Measurements from ENCODE around the gene IL1RL1. TPM values are rescaled to one million over a fixed set of nuclear protein-coding genes. Genes with fewer than 3 reads are reported as not detected.

IL1RL1 gene
- total RNA-seq, 2 donors from 2014 or later = 15.8 to 16.2 TPM

DNA sequence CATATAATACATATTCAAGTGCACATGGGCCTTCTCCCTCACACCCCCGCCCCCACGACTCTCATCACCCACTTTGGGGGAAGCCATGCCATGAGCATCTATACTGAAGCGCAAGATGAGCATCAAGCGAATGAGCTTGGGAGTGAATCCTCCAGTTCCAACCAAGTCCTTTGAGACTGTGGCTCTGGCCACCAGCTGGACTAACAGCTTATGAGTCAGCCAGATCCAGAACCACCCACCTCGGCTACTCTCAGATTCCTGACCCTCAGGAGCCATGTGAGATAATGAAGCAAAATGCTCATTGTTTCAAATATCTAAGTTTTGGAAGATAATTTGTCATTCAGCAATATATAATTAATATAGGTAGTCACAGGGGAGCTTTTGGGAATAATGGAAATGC, 22.2 kb upstream of the IL1RL1 start:
- intact Hi-C loops (cut with DNase I) = no loop called here
- DNase-seq (ENCODE audit: low spot score) = no peak

DNA sequence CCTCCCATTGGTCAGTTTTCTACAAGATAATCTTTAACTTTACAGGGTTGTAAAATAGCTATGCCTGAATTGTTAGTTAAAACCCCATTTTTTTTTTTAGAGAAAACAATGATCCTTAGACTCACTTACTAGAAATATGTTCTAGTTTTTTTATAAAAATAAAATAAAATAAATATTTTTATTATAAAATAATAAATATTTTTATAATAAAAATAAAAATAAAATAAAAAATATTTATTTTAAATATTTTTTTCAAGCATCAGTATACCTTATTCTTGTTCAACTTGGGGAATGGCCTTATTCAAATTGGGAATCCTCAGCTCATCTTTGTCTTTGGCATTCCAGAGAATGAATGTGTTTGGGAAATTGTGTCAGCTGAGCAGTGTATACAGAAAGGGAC, 20.8 kb upstream of the IL1RL1 start:
- intact Hi-C loops (cut with DNase I) = no loop called here
- no peak for DNase-seq (ENCODE audit: low spot score)

DNA sequence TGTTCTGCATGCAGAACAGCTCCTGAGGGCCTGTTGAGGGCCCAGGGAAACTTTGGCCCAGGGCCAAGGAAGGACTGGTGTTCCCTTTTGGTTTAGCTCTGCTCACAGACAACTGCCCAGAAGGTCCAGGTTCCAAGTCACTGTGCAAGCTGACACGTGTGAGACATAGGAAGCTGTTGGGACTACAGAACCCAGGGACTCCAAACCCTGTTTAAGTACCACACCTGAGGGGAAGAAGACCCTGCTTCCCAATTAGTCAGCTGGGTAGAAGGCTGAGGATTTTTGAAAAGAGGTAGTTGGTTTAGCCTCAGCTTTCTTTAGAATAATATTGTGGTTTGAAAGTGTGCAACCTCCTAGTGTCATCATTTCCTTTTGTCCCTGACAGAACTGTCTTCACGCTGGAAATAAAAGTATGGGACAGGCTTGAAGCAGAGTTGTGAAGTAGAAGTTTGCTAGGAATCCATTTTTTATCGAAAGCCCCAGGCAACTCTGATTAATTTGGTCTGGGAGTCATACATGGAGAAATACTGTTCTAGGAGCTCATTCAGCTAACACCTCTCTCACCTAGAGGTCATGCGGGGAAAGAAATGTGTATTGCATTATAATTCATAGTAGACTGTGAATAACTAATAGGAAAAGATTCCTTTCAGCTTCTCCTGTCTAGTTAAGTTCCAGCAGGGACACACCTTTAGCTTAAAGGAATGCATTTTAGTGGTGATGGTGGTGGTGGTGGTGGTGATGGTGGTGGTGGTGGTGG, 19.9 kb upstream of the IL1RL1 start:
- intact Hi-C loops (cut with DNase I) = no loop called here
- no peak for DNase-seq (ENCODE audit: low spot score)

DNA sequence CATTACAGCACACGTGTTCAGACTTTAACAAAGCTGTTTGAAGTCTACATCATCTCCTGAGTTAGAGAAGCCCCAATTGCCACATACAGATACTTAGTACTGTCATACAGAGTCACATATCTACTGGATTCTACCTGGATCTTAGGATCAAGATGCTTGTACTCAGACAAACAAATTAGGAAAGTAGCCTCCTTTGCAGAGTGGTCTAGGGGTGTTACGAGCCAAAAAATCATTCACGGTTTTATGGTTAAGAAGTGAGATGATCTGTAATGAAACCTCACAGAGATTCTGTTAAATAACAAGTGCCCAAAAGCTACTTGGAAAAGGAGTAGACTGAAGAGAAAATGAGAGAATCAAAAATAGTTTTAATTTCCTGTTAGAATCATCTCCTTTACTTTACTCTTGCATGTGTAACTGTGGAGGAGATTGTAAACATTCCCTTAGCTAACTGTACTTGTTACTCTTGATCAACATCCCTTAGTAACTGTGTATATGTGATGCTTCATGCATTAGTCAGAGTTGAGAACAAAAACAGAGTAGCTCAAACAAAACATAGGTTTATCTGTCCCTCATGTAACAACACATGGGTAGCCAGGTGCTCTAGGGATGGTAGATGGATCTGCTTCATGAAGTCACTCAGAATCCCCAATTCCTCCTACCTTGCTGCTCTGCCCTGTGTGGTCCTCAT, 16.4 kb upstream of the IL1RL1 start:
- intact Hi-C loops (cut with DNase I) = no loop called here

DNA sequence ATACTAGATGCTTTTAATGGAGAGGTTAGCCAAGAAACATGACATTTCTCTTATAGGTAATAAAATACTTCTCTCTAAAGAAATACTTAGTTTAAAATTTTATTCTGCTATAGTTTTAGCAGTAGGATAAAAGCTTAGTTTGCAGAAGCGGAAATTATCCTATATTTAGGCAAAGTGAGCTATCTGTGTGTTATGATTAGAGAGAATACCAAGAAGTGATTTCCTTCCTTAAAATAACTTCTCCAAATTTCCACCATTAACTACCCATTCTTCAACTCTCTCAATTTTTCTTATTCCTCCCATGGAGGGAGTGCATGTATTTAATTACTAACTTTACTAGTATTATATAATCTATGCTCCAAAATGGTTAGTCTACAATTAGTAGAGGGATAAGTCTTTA, 15.8 kb upstream of the IL1RL1 start:
- no peak for DNase-seq (ENCODE audit: low spot score)
- intact Hi-C loops (cut with DNase I) = no loop called here

More for the DNA sequence above, 16.4 kb upstream of the IL1RL1 start:
- DNase-seq (ENCODE audit: low spot score) = no peak

DNA sequence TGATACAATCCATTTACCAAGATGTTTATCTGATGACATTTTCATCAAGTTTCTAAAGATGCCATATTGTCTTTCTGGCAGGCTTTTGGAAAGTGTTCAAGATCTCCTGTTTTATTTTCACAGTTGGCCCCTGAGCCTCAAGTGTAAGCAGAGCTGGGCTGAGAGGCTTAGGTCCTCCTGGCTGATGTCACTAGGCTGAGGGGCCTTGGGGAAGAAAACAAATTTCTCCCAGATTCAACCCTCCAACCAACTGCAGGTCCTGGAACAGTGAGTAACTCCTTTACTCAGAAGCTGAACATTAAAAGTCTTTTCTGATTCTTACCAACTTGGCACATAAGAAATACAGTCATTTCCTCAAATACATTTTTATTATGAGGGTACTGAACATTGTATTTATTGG, 14.9 kb upstream of the IL1RL1 start:
- intact Hi-C loops (cut with DNase I) = loop anchor here in 1 of 2 donors (2.0 kb wide), 1 partner anchor 78 kb away; no protein-coding TSS in a partner anchor
- no peak for DNase-seq (ENCODE audit: low spot score)

DNA sequence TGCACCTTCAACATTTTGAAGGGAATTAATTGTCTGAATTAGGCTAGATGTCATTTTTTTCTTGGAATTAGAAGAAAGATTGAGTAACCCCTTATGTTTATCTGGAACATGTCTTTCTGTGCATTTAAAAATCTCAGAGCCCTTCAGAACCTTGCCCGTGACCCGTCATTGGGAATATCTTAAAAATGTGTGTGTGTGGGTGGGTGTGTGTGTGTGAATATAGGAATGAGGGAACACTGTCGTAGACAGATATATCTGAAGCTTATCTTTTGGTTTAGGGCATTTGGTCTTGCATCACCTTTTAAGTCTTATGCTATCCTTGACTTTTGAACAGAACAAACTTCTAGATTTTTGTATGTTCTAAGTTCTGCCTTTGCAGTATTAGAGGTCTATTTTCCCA, 13.5 kb upstream of the IL1RL1 start:
- DNase-seq (ENCODE audit: low spot score) = no peak
- intact Hi-C loops (cut with DNase I) = loop anchor here in 1 of 2 donors (2.0 kb wide), 1 partner anchor 77 kb away; no protein-coding TSS in a partner anchor

DNA sequence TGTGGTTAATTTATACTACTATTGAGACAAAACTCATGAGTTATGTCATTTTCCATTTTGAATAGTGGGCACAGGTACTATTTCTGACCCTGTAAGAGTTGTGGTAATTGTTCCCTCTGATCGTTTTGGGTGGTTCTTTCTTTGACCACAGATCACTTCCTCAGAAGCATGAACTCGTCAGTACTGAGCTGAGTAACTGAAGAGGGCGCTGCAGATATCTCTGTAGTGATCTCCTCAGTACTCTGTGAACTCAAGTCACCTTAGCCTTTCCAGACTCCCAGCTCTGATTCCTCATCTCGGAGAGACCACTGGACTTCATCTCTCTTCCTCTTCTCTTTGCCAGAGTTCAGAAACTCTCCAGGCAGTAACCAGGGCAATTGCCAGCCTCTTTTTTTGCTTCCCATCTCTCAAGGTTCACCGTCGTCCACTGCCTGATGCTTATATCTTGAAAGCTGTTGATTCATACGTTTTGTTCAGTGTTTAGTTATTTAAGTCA, 9.4 kb upstream of the IL1RL1 start:
- no peak for DNase-seq (ENCODE audit: low spot score)
- intact Hi-C loops (cut with DNase I) = no loop called here

DNA sequence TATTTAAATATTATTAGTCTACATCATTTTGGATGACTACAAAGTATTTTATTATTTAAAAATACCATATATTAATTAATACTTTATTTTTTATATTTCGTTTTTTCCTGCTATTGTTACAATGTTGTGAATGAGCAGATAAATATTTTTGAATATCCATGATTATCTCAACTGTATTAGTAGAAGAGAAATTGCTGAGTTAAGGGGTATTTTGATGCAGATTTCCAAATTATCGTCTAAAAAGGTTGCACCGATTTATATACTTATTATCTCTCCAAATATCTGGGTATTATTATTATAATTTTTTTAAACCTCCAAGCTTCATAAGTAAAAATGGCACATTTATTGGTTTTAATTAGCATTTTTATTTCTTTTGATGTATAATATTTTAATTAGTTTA, 8.9 kb upstream of the IL1RL1 start:
- intact Hi-C loops (cut with DNase I) = no loop called here
- no peak for DNase-seq (ENCODE audit: low spot score)

DNA sequence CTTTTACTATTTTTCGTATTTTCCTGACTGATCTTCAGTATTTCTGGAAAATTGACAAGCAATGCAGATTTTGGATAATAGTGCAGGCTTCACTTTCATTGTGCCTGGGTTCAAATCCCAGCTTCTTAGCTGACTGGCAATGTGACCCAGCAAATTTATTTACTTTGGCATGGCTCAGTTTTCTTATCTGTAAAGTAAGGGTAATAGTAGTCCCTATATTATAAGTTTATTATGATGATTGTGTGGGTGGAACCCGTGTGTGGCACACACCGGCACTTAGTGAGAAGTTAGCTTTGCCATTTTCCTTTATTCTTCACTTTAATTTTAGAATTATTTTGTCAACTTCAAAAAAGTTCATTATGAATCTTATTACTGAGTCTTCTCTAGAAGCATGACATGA, 7.8 kb upstream of the IL1RL1 start:
- intact Hi-C loops (cut with DNase I) = no loop called here
- DNase-seq (ENCODE audit: low spot score) = no peak

DNA sequence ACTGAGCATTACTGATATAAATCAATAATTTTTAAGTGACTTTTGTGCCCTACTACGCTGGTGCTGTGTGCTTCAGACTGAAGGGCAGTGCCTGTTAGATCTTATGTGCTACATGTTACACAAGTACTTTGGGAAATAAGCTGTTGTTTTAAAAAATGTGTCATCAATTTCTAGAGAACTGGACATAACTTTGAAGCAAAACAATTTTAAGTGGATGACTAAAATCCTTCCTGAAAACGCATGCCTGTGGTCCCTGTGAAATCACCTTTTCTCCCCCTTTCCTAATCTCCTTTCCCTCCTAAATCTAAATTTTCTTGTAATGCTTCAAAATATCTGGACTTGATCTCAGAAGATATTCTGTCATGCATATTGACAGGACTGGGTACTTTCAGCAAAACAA, 7.1 kb upstream of the IL1RL1 start:
- DNase-seq (ENCODE audit: low spot score) = no peak

DNA sequence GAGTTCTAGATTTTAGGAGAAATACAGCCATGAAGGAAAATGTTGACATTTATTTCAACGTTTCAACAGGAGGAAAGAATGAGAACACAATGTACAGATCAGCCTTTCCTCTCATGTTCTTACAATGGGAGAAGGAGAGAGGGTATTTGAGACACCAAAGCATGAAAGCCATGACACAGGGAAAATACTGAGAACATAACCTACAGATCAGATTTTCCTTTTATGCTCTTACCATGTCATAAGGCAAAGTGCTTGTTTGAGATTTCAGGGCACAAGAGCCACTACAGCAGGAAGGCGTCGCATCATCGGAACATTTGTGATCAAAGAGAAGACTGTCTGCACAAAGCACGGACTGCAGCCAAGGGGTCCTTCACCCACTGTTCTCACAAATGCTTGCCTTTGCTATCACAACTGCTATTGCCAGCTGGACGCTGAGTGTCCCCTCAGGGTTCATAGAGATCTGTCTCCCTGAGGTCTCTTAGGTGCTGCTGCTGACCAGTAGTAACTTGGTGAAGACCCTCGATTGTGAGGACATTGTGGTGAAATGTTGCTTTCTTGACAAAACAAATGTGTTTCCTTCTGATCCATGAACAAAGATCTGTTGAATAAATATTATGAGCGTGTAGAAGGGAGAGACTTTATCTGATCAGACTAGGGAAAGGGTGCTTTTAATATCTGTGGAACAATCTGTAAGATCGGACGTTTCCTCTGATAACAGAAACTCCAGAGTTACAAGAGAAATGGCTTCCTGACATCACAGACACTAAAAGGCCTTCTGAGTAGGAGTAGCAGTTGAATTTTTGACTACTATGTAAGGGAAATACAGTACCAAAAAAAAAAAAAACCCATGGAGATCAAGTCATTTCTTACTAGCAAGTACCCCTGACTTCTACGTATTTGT, 6.4 kb upstream of the IL1RL1 start:
- no peak for DNase-seq (ENCODE audit: low spot score)
- intact Hi-C loops (cut with DNase I) = no loop called here

More for the DNA sequence above, 7.1 kb upstream of the IL1RL1 start:
- intact Hi-C loops (cut with DNase I) = no loop called here

DNA sequence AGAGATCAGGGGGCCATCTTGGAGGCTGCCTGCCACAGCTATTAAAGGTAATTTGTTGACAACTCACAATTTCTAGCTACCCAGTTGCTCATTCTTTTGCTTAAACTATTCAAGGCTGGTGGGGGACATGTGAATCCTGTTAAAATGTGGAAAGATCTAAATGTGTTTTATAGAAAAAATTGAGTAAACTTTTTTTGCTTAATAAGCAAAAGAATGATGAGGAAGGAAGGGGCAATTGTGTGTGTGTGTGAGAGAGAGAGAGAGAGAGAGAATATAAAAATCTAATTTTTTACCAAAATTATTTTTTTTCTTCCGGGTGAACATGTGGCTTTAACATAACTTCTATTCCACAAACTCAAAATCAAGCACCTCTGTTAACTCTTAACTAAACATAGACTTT, 5.2 kb upstream of the IL1RL1 start:
- DNase-seq (ENCODE audit: low spot score) = no peak
- intact Hi-C loops (cut with DNase I) = no loop called here

DNA sequence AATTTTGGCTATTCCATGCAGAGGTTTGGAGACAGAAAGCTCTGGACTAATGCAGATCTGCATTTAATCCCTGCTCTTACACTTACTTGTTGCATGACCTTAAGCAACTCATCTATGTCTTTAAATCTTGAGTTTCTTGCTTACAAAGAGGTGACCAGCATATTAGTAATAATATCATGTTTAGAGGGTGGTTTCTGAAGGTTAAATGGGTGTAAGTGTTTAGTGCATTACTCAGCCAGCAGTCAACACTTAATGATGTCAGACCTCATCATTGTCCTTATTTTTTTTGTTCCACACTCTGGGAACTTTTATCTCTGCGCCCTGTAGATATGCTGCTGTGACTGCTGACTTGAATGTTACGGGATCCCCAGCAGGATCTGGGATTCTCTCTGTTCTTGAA, 1.7 kb downstream of the IL1RL1 start:
- DNase-seq (ENCODE audit: low spot score) = no peak
- intact Hi-C loops (cut with DNase I) = no loop called here

DNA sequence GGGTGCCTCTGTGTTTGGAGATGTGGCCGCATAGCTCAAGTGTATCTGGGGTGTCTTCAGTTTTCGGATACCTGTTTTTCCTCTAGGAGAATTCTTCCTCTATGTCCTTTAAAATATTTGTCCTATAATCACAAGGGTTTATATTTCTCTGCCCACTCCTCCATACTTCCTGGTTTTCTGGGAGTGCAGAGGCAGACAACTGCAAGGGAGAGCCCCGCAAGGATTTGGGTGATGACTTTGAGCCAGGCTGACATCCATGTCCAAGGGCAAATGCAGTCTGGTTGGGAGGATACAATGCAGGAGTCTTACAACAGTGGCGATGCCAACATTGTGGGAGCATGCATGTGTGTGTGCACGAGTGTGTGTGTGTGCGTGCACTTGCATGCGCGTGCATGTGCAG, 2.1 kb downstream of the IL1RL1 start:
- intact Hi-C loops (cut with DNase I) = no loop called here
- DNase-seq (ENCODE audit: low spot score) = no peak

DNA sequence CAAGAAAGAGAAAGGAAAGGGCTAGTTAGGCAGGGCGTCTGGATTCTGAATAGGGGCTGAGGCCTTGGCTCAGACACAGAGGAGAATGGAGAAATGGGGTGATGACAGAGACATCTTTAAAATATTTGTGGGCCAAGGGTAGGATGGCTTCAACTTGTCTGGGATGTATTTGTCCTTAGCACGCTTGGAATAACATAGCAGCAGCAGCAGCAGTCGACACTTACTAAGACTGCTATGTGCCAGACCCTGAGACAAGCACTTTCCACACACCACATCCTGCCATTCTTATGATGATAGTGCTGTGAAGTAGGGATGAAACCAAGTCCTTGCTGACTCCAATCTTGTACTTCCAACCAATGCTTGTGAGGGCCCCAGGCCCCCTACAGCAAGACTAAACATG, 2.6 kb downstream of the IL1RL1 start:
- intact Hi-C loops (cut with DNase I) = no loop called here
- no peak for DNase-seq (ENCODE audit: low spot score)

DNA sequence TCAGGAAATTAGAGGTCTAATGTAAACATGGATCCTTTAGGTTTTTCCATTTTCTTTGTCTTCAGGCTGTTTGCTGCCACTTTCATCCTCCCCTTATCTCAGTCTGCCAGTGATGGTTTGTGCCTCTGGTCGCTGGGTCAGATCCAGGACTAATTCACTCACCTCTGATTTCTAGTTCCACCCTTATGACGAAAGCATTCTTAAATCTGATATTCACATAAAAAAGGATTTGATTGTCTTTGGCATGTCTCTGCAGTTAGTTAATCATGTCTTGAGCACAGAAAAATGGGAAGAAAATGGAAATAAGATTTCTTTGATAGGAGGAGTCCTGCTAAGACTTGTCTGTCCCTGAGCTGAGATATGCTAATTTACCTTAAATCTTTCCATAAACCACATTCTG, 4.6 kb downstream of the IL1RL1 start:
- no peak for DNase-seq (ENCODE audit: low spot score)
- intact Hi-C loops (cut with DNase I) = no loop called here

DNA sequence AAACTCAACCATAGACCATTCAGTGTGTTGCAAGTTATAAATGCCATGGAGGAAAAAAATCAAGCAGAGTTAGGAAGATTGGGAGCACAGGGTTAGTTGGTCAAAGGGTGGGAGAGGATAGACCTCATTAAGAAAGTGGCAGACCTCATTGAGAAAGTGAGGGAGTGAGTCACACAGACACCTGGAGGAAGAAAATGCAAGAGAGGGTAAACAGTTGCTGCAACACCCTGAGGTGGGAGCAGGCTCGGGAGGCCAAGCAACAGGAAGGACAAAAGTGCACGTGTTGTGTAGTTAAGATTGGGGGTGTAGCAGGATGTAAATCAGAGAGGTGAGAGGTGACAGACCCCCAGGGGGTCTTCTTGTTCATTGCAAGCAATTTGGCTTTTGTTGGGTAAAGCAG, 6.4 kb downstream of the IL1RL1 start:
- DNase-seq (ENCODE audit: low spot score) = no peak
- intact Hi-C loops (cut with DNase I) = no loop called here

DNA sequence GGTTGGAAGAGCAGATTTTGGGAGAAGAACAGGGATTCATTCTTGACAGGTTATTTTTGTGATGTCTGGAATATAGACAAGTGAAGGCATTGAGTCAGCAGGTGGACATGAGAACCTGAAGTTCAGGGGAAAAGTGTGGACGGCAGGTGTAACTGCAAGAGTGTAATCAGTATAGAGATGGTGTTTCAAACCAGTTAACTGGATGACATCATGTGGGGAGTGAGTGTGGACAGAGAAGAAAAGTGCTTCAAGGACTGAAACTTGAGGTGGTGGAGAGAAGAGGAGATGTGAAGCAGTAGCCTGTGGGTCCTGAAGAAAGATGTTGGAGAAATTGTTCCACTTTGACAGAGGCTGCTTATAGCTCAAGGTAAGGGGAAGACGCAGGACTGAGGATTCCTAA, 7.1 kb downstream of the IL1RL1 start:
- intact Hi-C loops (cut with DNase I) = no loop called here
- DNase-seq (ENCODE audit: low spot score) = no peak
